HepG2 (cell line): ENCODE data around the gene POLR1F. TPM values are rescaled to one million over a fixed set of nuclear protein-coding genes. Genes with fewer than 3 reads are reported as not detected.

Source experiments
- ATAC-seq: fragments of 200-7000 bp; cut with Tn5 transposase; 3 replicates; pipeline ENCODE4 v1.9.1; 2020; ENCODE audit warnings: mild to moderate bottlenecking, moderate library complexity
- BruUV-seq: library from RNA; stranded (reverse); fragments of 400-500 nt; replicated peaks from 2 replicates; lab custom pipeline; 2021; lab: Mats Ljungman, UMichigan
- CTCF ChIA-PET: fragments of 300-600 bp; formaldehyde crosslinking; extraction: SDS; loops from one replicate; lab custom pipeline; 2021; ENCODE audit warnings: low total read pairs, inconsistent platforms, low intra/inter-chr PET ratio; lab: Yijun Ruan, JAX
- POLR2A ChIA-PET: fragments of 350-600 bp; sonication (Branson Sonifier 250); formaldehyde crosslinking; loops from one replicate; lab custom pipeline; 2020; ENCODE audit warnings: antibody characterized with exemption, inconsistent platforms; lab: Yijun Ruan, JAX
- DNase-seq: peaks from one replicate; pipeline ENCODE4 v3.0.0-alpha.2; 2015; ENCODE audit warnings: low spot score
- FAIRE-seq: peaks from 3 replicates; lab custom pipeline; 2011; peaks lifted over from hg19 to GRCh38; lab: Jason Lieb, UNC
- H2AFZ ChIP-seq: one replicate; pipeline ENCODE4 v1.6.1; 2011; ENCODE audit warnings: low read length, inconsistent platforms
- H3K27ac ChIP-seq: fragments of 300-600 bp; 3 replicates; pipeline ENCODE4 v1.8.0; 2011; ENCODE audit warnings: mixed run types, mild to moderate bottlenecking, mixed read lengths, low read length, inconsistent platforms; ENCODE audit not compliant: insufficient read depth; ENCODE audit errors: extremely low read length
- H3K27me3 ChIP-seq, 2 experiments: fragments of 200-600 bp in 1 of 2; 2 replicates in 1 of 2; 3 replicates in 1 of 2; pipeline versions ENCODE4 v1.6.0 to v1.8.0; 2011; ENCODE audit warnings: low read length in 2 of 2, mild to moderate bottlenecking in 2 of 2, moderate library complexity in 2 of 2, inconsistent platforms in 1 of 2; ENCODE audit not compliant: insufficient read depth in 2 of 2, control insufficient read depth in 1 of 2
- H3K36me3 ChIP-seq, 2 experiments: fragments of 200-600 bp in 1 of 2; replicated peaks in 1 of 2; 2 replicates in 1 of 2; 3 replicates in 1 of 2; pipeline versions ENCODE4 v1.5.1 to v1.8.0; 2011; ENCODE audit warnings: low read length in 2 of 2, inconsistent platforms in 1 of 2; ENCODE audit not compliant: insufficient read depth in 2 of 2, control insufficient read depth in 1 of 2
- H3K4me1 ChIP-seq: 2 replicates; pipeline ENCODE4 v1.5.1; 2012; ENCODE audit warnings: low read length, inconsistent platforms; ENCODE audit not compliant: insufficient read depth
- H3K4me2 ChIP-seq: 2 replicates; pipeline ENCODE4 v1.6.0; 2011; ENCODE audit warnings: low read depth, low read length, inconsistent platforms
- H3K4me3 ChIP-seq, 3 experiments: fragments of 200-600 bp in 1 of 3; sonication (generic), shearing (Covaris generic) in 1 of 3; replicated peaks in 1 of 3; 2 replicates each; pipeline ENCODE4 v1.5.1; 2011 to 2016; ENCODE audit warnings: low read length in 3 of 3, inconsistent platforms in 2 of 3, low read depth in 2 of 3, mild to moderate bottlenecking in 2 of 3, control low read depth in 1 of 3, mixed read lengths in 1 of 3; ENCODE audit not compliant: insufficient read depth in 1 of 3
- H3K79me2 ChIP-seq: one replicate; pipeline ENCODE4 v1.6.1; 2011; ENCODE audit warnings: low read length, inconsistent platforms; ENCODE audit not compliant: insufficient read depth
- H3K9ac ChIP-seq: 2 replicates; pipeline ENCODE4 v1.6.0; 2011; ENCODE audit warnings: mild to moderate bottlenecking, low read depth, low read length, inconsistent platforms; ENCODE audit not compliant: insufficient read depth
- H3K9me3 ChIP-seq: 2 replicates; pipeline ENCODE4 v1.5.1; 2012; ENCODE audit warnings: mild to moderate bottlenecking, low read length
- H4K20me1 ChIP-seq: 2 replicates; pipeline ENCODE4 v1.6.0; 2011; ENCODE audit warnings: inconsistent platforms, mild to moderate bottlenecking, low read length, moderate library complexity; ENCODE audit not compliant: insufficient read depth
- ADNP ChIP-seq: sonication (generic); formaldehyde crosslinking; IDR thresholded peaks from 2 replicates; pipeline ENCODE4 v1.4.0; 2020; ENCODE audit warnings: missing genetic modification reagents
- HNF4A ChIP-seq: sonication (generic); formaldehyde crosslinking; IDR thresholded peaks from 2 replicates; pipeline ENCODE4 v1.4.0; 2020; ENCODE audit warnings: missing genetic modification reagents
- PAF1 ChIP-seq: IDR thresholded peaks from 2 replicates; pipeline ENCODE4 v1.6.1; 2016; ENCODE audit warnings: missing genetic modification reagents, missing compliant biosample characterization
- PATZ1 ChIP-seq: sonication (generic); formaldehyde crosslinking; IDR thresholded peaks from 2 replicates; pipeline ENCODE4 v1.4.0; 2020; ENCODE audit warnings: missing genetic modification reagents
- PRDM10 ChIP-seq: sonication (generic); formaldehyde crosslinking; IDR thresholded peaks from 2 replicates; pipeline ENCODE4 v1.4.0; 2020; ENCODE audit warnings: low read depth, missing genetic modification reagents
- SIX1 ChIP-seq: sonication (generic); formaldehyde crosslinking; IDR thresholded peaks from 2 replicates; pipeline ENCODE4 v1.4.0; 2020; ENCODE audit warnings: missing genetic modification reagents, borderline replicate concordance
- SOX13 ChIP-seq, 3 experiments: fragments of 450-650 bp in 1 of 3; sonication (generic) in 1 of 3; formaldehyde crosslinking in 1 of 3; IDR thresholded peaks in 2 of 3; conservative IDR thresholded peaks in 1 of 3; 2 replicates each; pipeline versions ENCODE4 v1.5.0 to v1.6.1; 2016 to 2020; ENCODE audit warnings: antibody characterized with exemption in 1 of 3, mild to moderate bottlenecking in 1 of 3, missing compliant biosample characterization in 1 of 3, missing genetic modification reagents in 1 of 3, moderate library complexity in 1 of 3
- SOX5 ChIP-seq: IDR thresholded peaks from 2 replicates; pipeline ENCODE4 v1.6.1; 2016; ENCODE audit warnings: borderline replicate concordance
- SOX6 ChIP-seq, 2 experiments: fragments of 450-650 bp in 1 of 2; sonication (generic) in 1 of 2; formaldehyde crosslinking in 1 of 2; IDR thresholded peaks; 2 replicates each; pipeline versions ENCODE4 v1.4.0 to v1.6.1; 2017 to 2020; ENCODE audit warnings: antibody characterized with exemption in 1 of 2, mild to moderate bottlenecking in 1 of 2, missing genetic modification reagents in 1 of 2
- ZNF260 ChIP-seq: sonication (generic); formaldehyde crosslinking; IDR thresholded peaks from 2 replicates; pipeline ENCODE4 v1.4.0; 2020; ENCODE audit warnings: missing genetic modification reagents, low read depth, mild to moderate bottlenecking, borderline replicate concordance
- ZNF557 ChIP-seq: sonication (generic); formaldehyde crosslinking; IDR thresholded peaks from 2 replicates; pipeline ENCODE4 v1.4.0; 2020; ENCODE audit warnings: missing genetic modification reagents
- ZNF616 ChIP-seq: sonication (generic); formaldehyde crosslinking; IDR thresholded peaks from 2 replicates; pipeline ENCODE4 v1.5.0; 2020; ENCODE audit warnings: low read depth, mild to moderate bottlenecking, missing genetic modification reagents
- ZNF75D ChIP-seq: sonication (generic); formaldehyde crosslinking; IDR thresholded peaks from 2 replicates; pipeline ENCODE4 v1.8.1; 2023; ENCODE audit warnings: missing genetic modification reagents, mild to moderate bottlenecking, borderline replicate concordance
- ZSCAN31 ChIP-seq: sonication (generic); formaldehyde crosslinking; IDR thresholded peaks from 2 replicates; pipeline ENCODE4 v1.5.0; 2020; ENCODE audit warnings: low read depth, mild to moderate bottlenecking, missing genetic modification reagents
- WGBS: methylation state at CpG from one replicate; pipeline ENCODE4 v1.1.6; 2017; ENCODE audit warnings: low lambda C conversion rate; 5-methylcytosine and 5-hydroxymethylcytosine counted together
- in situ Hi-C: cut with HindIII; loops from 2 replicates; pipeline ENCODE4 v1.10.0; 2017; ENCODE audit warnings: low pct_unique_long_range_greater_than_20kb; ENCODE audit not compliant: extremely low pct_ligation_motif_present
- intact Hi-C: fragments of 100-400 bp; cut with micrococcal nuclease; formaldehyde crosslinking; loops from one replicate; pipeline ENCODE4 v1.10.0; 2022; ENCODE audit not compliant: unreplicated experiment
- polyA plus RNA-seq, 8 experiments: library from polyadenylated mRNA; depleted of rRNA in 3 of 8; stranded (reverse) in 7 of 8; unstranded in 1 of 8; fragments of >200 nt; fragmentation: Illumina TruSeq in 4 of 8; extraction: Trizol in 4 of 8; gene quantifications; 2 replicates each; pipeline versions ENCODE4 v1.2.1 to v1.2.3, GENCODE V29; 2011 to 2016; ENCODE audit warnings: low read depth in 4 of 8, missing spikeins in 1 of 8, mixed read lengths in 1 of 8; ENCODE audit not compliant: insufficient read depth in 1 of 8
- total RNA-seq, 5 experiments: library from RNA; depleted of rRNA; stranded (reverse); fragments of >200 nt; fragmentation: Illumina TruSeq; extraction: Trizol; gene quantifications; 2 replicates each; pipeline ENCODE4 v1.2.3, GENCODE V29; 2016; ENCODE audit warnings: low read depth in 1 of 5

The POLR1F gene
- total and polyA plus RNA-seq, 2 of the 13 experiments (the other 11 are each of a cell fraction or from before 2014, with no cell fraction given), result 8.0 to 14.9 TPM

GRCh38 chr7:19701471-19701870 lies 7.4 kb downstream of the POLR1F start:
- CTCF ChIA-PET, result no interaction called here
- peaks cover 19% of the 10 kb centered on the region for H3K79me2 ChIP-seq
- TF ChIP-seq ZNF616 (CRISPR knock-in tag) (no peak), ZNF260 (CRISPR knock-in tag) (no peak), PATZ1 (peak; percentile 83), SOX6 (IDR thresholded peaks at IDR 0.05) (no peak), SOX6 (CRISPR knock-in tag; IDR thresholded peaks at IDR 0.05) (peak; percentile 34; the same call in 1 of the 2 replicates), ZSCAN31 (CRISPR knock-in tag) (no peak), ZNF75D (CRISPR knock-in tag) (no peak), SOX5 (CRISPR knock-in tag) (peak; percentile 60), SOX13 (IDR thresholded peaks at IDR 0.05) (no peak), SOX13 (CRISPR knock-in tag; conservative IDR thresholded peaks at IDR 0.05 in 1 of 2, IDR thresholded peaks at IDR 0.05 in 1 of 2) (peak in 1 of 2 experiments; percentile 70; a peak in 2 of 4 replicates), ZNF557 (no peak), SIX1 (CRISPR knock-in tag) (peak; percentile 71; the same call in 1 of the 2 replicates), HNF4A (CRISPR knock-in tag) (no peak), PRDM10 (no peak), ADNP (CRISPR knock-in tag) (no peak), PAF1 (CRISPR knock-in tag) (no peak)

More at GRCh38 chr7:19701471-19701870, 7.4 kb downstream of the POLR1F start:
- no peaks in the 10 kb centered on the region; the same call in 1 of the 2 replicates for H4K20me1 ChIP-seq
- intact Hi-C loops (no loop called here), in situ Hi-C loops (no loop called here)
- no TSS peak for BruUV-seq
- peaks cover 21% of the 10 kb centered on the region for H3K4me1 ChIP-seq
- H3K4me3 ChIP-seq, result no peak overlapping the region
- 43% methylated on average over 4 of the region's 4 CpGs for WGBS
- H3K9me3 ChIP-seq, result no peaks in the 10 kb centered on the region
- no peak overlapping the region for H3K27ac ChIP-seq
- POLR2A ChIA-PET, result no interaction called here
- DNase-seq, result no peak
- no peak overlapping the region for H2AFZ ChIP-seq
- ATAC-seq, result no peak
- peaks cover 3 to 20% of the 10 kb centered on the region in 2 experiments; a peak in 3 of 5 replicates for H3K36me3 ChIP-seq
- FAIRE-seq, result no peak
- no peak overlapping the region for H3K4me2 ChIP-seq
- H3K9ac ChIP-seq, result no peak overlapping the region
- no peaks in the 10 kb centered on the region for H3K27me3 ChIP-seq
